ENCODE results near the gene DHDDS. TPM values are rescaled to one million over a fixed set of nuclear protein-coding genes. Genes with fewer than 3 reads are reported as not detected.

DHDDS gene
- polyA plus RNA-seq, 1 donor from 2014 or later: 28.9 TPM

DNA sequence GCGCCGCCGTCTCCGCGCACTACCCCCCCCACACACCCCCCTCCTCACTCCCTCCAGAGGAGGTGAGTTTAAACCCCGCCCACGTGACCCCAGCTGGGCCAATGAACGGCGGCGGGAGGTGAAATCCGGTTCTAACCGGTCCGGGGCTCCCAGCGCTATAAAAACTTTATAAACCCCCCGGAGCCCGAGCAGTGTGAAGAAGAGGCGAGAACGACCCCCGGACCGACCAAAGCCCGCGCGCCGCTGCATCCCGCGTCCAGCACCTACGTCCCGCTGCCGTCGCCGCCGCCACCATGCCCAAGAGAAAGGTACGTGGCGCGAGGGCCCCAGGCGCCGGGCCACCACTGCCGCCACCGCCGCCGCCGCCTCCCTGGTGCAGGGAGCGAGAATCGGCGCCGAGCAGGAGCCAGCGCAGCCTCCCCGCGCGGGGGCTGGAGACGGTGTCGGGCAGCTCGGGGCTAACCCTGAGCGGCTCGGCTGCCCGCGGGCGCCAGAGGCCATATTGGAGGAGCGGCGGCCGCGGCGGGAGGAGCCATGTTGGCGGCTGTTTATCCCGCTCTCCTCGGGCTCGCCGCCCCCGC, 40.3 kb downstream of the DHDDS start, which contains the start of gene HMGN2:
HMGN2 (plus strand) TSS at position 121 of the 581 bp plus-strand sequence; CDS start at position 294, 173 bp downstream.
- peaks cover under 1% of the 10 kb centered on the region for H3K36me3 ChIP-seq (ENCODE audit: insufficient read depth, low read length)
- H3K27ac ChIP-seq (ENCODE audit: low read length): peak within 1 kb of the TSS; percentile 96
- H3K4me2 ChIP-seq (ENCODE audit: low read length): peak within 1 kb of the TSS; percentile 98
- peak within 1 kb of the TSS; percentile 56 for H2AFZ ChIP-seq (ENCODE audit: low read depth, low read length)
- H3K9me2 ChIP-seq (ENCODE audit: insufficient read depth, low read length): no peaks in the 10 kb centered on the region
- peak; percentile 90 for TF ChIP-seq POLR2AphosphoS5 (IDR thresholded peaks at IDR 0.05)
- no peak for TF ChIP-seq SMC3 (conservative IDR thresholded peaks at IDR 0.05; ENCODE audit: poor library complexity)
- peak; percentile 19 for TF ChIP-seq TAF1 (IDR thresholded peaks at IDR 0.05; ENCODE audit: low read depth)
- TF ChIP-seq, protein P1, sequence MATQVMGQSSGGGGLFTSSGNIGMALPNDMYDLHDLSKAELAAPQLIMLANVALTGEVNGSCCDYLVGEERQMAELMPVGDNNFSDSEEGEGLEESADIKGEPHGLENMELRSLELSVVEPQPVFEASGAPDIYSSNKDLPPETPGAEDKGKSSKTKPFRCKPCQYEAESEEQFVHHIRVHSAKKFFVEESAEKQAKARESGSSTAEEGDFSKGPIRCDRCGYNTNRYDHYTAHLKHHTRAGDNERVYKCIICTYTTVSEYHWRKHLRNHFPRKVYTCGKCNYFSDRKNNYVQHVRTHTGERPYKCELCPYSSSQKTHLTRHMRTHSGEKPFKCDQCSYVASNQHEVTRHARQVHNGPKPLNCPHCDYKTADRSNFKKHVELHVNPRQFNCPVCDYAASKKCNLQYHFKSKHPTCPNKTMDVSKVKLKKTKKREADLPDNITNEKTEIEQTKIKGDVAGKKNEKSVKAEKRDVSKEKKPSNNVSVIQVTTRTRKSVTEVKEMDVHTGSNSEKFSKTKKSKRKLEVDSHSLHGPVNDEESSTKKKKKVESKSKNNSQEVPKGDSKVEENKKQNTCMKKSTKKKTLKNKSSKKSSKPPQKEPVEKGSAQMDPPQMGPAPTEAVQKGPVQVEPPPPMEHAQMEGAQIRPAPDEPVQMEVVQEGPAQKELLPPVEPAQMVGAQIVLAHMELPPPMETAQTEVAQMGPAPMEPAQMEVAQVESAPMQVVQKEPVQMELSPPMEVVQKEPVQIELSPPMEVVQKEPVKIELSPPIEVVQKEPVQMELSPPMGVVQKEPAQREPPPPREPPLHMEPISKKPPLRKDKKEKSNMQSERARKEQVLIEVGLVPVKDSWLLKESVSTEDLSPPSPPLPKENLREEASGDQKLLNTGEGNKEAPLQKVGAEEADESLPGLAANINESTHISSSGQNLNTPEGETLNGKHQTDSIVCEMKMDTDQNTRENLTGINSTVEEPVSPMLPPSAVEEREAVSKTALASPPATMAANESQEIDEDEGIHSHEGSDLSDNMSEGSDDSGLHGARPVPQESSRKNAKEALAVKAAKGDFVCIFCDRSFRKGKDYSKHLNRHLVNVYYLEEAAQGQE (IDR thresholded peaks at IDR 0.05; ENCODE audit: borderline replicate concordance): peak; percentile 55
- TF ChIP-seq EP300 (conservative IDR thresholded peaks at IDR 0.05; ENCODE audit: poor library complexity, severe bottlenecking): peak; percentile 38
- no peak for TF ChIP-seq RAD21 (conservative IDR thresholded peaks at IDR 0.05)
- no peaks in the 10 kb centered on the region for H3K9me3 ChIP-seq (ENCODE audit: low read length)
- H3F3A ChIP-seq (ENCODE audit: insufficient read depth, low read length, poor library complexity, severe bottlenecking): no peaks in the 10 kb centered on the region
- H3K4me3 ChIP-seq (ENCODE audit: low read length): peak within 1 kb of the TSS; percentile 91
- peaks cover 21% of the 10 kb centered on the region for H3K79me2 ChIP-seq (replicated peaks; ENCODE audit: insufficient read depth, low read length)
- no peaks in the 10 kb centered on the region for H3K27me3 ChIP-seq (ENCODE audit: insufficient read depth, low read depth, low read length)
- H4K20me1 ChIP-seq (ENCODE audit: insufficient read depth): peaks cover 36% of the 10 kb centered on the region
- H3K9ac ChIP-seq (ENCODE audit: low read length): peak within 1 kb of the TSS; percentile 98

GRCh38 chr1:26472901-26473845, 41.1 kb downstream of the DHDDS start:
- Histone ChIP-seq H3K27me3 (ENCODE audit: insufficient read depth, low read depth, low read length) (no peaks in the 10 kb centered on the region), H3K36me3 (ENCODE audit: insufficient read depth, low read length) (peaks cover 4% of the 10 kb centered on the region), H4K20me1 (ENCODE audit: insufficient read depth) (peaks cover 37% of the 10 kb centered on the region), H3K9me2 (ENCODE audit: insufficient read depth, low read length) (no peaks in the 10 kb centered on the region), H2AFZ (ENCODE audit: low read depth, low read length) (no peak overlapping the region), H3K4me2 (ENCODE audit: low read length) (peak overlapping the region; percentile 98), H3F3A (ENCODE audit: insufficient read depth, low read length, poor library complexity, severe bottlenecking) (no peaks in the 10 kb centered on the region), H3K9ac (ENCODE audit: low read length) (peak overlapping the region; percentile 98), H3K9me3 (ENCODE audit: low read length) (no peaks in the 10 kb centered on the region), H3K27ac (ENCODE audit: low read length) (peak overlapping the region; percentile 96), H3K79me2 (replicated peaks; ENCODE audit: insufficient read depth, low read length) (peaks cover 21% of the 10 kb centered on the region), H3K4me3 (ENCODE audit: low read length) (peak overlapping the region; percentile 91)
- no peak for TF ChIP-seq TAF1 (IDR thresholded peaks at IDR 0.05; ENCODE audit: low read depth)
- no peak for TF ChIP-seq POLR2AphosphoS5 (IDR thresholded peaks at IDR 0.05)
- no peak for TF ChIP-seq RAD21 (conservative IDR thresholded peaks at IDR 0.05)
- TF ChIP-seq MXI1 (conservative IDR thresholded peaks at IDR 0.05; ENCODE audit: poor library complexity, severe bottlenecking): peak; percentile 90
- no peak for TF ChIP-seq EZH2 (IDR thresholded peaks at IDR 0.05; ENCODE audit: borderline replicate concordance, insufficient read depth, low read length, poor library complexity, severe bottlenecking)
- peak; percentile 24 for TF ChIP-seq SMC3 (conservative IDR thresholded peaks at IDR 0.05; ENCODE audit: poor library complexity)
